Dermis blood vessel endothelial cell (primary cell): ENCODE measurements around the gene ZNF142. TPM values are rescaled to one million over a fixed set of nuclear protein-coding genes. Genes with fewer than 3 reads are reported as not detected.

ENCODE experiments used
- DNase-seq: peaks from one replicate; pipeline ENCODE4 v3.0.0; 2010
- total RNA-seq: library from RNA; depleted of rRNA; stranded (reverse); fragments of >200 nt; gene quantifications from 2 replicates; pipeline ENCODE4 v1.2.3, GENCODE V29; 2014

The ZNF142 gene
- total RNA-seq, 1 donor from 2014 or later = 9.0 TPM

DNA sequence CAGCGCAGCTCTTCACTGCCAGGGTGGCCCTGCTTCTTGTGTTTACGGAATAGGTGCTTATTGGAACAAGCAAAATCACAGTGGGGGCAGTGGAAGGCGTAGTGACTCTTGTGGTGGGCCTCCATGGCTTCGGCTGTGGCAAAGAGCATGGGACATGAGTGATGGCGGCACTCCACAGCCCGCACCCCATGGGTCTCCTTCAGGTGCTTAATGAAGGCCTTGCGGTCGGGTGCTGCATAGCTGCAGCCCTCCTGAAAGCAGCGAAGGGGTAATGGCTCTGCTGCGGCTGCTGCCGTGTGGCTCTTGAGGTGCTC, 10.7 kb downstream of the ZNF142 start:
- DNase-seq = no peak

DNA sequence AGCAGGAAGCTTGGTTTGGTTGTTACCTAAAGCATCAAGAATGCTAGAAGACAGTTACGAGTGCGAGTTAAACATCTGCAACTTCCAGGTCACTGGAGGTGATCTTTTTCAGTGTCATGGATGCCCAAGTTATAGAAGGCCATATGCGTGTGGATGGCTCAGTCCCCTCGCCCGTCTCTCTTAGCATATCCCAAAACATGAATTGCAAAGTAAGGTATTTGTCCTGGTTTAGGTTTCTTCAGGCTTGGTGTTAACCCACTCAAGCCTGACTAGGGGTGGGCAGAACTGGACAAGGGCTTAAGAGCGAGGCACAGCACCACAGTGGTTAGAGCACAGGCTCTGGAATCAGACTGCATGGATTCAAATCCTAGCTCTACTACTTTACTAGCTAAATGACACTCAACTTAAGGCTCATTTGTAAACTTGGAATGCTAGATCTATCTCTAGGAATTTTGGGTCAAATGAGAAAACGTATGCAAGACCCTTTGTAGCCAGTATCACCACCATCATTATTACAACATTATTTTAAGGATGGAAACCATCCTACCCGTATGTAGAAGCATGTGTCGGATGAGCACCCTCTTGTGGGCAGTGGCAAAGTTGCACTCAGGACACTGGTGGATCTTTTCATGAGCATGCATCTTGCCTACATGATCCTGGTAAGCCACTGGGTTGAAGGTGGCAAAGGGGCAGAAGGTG, 11.2 kb downstream of the ZNF142 start:
- peak; percentile 89 for DNase-seq

DNA sequence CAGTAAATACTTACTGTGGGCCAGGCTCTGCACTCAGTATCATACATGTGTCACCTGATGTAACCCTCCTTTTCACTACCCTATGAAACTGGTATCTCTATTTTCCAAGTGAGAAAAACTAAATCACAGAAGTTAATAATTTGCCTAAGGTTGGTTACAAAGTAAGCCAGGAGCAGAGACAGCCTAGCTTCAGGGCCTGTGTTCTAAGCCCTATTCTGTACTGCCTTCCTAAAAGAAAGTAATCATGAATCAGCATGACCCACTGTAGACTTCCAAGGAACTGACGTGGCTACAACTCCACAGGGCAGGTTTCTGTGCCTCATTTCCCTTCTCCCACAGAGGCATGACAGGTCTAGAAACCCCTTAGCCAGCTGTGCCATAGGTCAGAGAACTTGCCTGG, 14.3 kb downstream of the ZNF142 start:
- peak; percentile 73 for DNase-seq

DNA sequence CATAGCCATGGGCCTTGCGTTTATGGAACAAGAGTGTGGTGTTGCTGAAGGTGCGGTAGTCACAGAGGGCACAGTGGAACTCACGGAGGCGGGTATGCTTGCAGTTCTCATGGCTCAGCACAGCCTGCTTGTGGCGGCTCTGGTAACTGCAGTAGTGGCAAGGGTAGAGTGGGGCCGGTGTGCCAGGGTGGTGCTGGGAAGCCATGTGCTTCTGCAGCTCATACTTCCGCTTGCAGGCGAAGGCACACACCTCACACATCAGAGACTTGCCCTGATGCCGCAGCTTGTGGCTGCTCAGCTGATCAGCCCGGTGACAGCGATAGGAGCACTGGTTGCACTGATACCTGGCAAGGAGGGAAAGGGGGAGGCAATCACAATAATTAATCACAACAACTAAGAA, 14.7 kb downstream of the ZNF142 start:
- DNase-seq = no peak

DNA sequence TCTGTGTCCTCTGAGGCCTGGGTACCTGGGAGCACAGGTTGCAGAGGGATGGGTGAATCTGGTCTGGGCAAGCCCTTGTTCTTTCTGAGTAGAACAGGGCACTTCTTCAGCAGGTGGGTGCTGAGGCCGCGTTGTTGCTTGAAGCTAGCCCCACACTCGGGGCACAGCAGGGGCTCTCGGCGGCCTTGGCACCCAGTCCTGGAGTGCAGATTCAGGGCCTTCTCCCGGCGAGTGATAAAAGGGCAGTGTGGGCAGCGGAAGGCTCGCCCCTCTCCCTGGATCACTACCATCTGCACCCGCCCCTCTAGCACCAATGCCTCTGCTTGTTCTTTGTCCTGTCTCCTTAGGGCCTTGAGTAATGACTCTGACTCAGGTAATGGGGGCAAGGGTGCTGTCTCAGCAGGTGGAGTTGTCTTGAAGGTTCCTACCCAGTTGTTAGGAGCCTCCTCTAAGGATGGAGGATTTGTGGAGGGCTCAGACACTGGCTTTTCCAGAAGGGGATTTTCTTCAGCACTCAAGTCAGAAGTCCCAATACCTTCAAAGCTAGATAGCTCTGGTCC, 15.6 kb downstream of the ZNF142 start:
- DNase-seq = no peak

DNA sequence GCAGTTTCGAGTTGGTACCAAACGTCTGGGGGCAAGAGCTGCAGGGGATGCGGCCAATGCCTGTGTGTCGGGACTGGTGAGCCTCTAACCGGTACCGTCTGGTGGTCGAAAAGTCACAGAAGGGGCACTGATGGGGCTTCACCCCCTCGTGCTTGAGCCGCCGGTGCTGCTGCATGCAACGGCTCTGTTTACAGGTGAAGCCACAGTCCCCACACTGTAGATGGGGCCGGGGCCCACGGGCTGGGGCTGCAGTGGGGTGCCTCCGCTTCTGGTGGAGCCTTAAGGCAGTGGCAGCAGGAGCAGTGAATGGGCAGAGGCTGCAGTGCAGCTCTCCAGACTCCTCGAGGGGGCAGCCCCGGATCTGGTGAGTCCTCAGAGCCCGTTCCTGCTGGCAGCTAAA, 16.6 kb downstream of the ZNF142 start:
- no peak for DNase-seq

DNA sequence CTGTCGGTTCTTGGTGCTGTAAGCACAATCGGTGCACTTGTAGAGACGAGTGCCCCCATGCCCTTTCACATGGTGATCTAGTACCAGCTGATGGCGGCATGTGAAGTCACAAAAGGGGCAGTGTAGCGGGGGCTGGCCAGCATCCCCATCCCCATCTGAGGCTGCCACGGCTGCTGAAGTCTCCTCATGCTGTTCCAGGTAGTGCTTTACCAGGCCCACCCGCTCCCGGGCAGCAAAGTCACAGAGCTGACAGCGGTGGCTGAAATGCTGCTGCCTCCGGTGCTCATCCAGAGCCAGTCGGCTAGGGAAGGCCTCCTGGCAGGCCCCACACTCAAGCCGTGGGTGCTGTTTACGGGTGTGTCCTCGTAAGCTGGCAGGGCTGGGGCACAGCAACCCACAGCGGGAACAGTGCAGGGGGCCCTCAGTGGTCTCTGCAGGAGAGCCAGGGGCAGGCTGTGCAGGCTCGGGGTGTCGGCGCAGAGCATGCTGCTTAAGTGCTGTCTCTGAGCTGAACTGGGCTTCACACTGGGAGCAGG, 17.2 kb downstream of the ZNF142 start:
- DNase-seq = no peak

DNA sequence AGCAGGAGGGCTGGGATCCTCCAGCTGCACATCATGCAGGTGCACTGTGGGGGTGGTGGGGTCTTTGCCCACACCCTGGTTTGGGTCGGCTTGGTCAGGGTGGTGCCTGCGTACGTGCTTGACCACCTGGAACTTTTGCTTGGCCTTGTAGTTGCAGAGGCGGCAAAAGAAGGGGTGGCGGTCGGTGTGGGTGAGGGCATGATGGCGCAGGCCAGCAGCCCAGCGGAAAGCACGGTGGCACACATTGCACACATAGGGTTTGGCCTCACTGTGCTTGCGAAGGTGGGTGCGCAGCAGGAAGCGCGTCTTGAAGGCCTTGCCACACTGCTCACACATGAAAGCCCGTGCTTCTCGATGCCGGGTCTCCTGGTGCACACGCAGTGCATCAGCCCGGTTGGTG, 21.1 kb downstream of the ZNF142 start:
- no peak for DNase-seq

DNA sequence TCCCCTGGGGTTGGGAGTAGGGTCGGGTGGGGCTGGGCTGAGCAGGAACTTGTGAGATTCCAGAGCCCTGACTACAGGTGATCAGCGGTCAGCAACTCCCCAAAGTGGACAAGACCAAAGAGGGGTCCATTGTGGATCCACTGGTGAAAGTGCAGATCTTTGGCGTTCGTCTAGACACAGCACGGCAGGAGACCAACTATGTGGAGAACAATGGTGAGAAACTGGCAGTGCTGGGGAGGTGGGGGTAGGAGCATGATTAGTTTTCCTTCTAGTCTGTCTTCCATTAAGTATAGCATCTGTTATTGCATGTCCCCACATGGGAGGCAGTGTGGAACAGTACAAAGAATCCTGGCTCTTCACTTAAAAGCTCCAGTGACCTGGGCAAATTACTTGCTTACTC, 23.7 kb downstream of the ZNF142 start:
- DNase-seq = no peak

DNA sequence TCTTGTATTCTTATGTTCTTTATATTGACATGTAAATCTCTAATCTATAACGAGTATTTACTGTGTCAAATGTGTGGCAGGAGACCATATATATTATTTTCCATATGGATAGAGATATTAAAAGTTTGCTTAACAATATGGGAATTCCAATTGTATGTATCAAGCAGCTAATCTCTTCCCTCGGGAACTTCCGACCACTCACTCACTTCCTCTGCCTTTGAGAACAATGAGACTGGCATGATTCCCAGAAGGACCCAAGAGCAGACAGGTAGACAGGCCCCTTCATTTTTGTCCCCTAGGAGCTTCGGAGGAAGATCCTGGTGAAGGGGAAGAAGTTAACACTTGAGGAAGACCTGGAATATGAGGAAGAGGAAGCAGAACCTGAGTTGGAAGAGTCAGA, 27.6 kb downstream of the ZNF142 start:
- DNase-seq = peak; percentile 97

DNA sequence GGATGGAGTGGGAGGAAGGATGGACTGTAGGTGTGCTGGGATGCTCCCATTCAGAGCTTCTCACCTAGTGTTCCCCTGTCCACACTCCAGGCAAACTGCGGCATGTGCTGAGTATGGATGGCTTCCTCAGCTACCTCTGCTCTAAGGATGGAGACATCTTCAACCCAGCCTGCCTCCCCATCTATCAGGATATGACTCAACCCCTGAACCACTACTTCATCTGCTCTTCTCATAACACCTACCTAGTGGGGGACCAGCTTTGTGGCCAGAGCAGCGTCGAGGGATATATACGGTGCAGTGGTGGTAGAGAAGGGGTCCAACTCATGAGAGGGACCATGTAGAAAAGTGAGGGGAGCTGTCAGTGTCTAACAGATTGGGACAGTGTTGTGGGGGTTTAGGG, 31.5 kb downstream of the ZNF142 start:
- DNase-seq = no peak

DNA sequence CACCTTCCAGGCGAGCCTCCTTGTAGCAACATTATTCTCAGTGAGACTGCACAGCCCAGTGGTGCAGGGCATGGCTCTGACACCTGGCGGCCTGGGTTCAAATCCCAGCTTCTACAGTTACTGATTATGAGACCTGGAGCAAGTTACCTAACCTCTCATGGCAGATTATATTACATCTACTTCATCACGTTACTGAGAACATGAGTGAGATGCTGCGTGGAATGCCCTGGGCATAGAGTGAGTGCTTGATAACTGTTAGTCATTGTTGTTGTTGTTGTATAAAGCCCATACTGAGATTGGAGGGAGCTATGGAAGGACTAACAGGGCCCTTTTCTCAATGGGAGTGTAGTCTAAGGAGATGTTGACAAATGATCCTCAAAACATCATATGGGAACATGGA, 33.1 kb downstream of the ZNF142 start:
- no peak for DNase-seq

DNA sequence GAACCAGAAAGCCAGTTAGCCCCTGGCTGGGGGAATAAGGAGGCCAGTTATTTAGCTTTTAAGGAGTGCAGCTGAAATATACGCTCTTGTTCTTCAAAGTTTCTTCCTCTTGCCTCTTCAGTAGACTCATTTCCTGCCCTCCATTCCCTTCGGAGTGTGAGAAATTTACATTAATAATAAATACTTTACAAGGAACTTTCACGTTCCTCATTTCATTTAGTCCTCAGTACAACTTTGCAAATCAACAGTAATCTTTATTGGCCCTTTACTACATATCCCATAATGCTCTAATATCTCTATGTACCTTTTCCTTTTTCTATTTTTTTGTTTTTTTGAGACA, 36.1 kb downstream of the ZNF142 start:
- peak; percentile 27 for DNase-seq

DNA sequence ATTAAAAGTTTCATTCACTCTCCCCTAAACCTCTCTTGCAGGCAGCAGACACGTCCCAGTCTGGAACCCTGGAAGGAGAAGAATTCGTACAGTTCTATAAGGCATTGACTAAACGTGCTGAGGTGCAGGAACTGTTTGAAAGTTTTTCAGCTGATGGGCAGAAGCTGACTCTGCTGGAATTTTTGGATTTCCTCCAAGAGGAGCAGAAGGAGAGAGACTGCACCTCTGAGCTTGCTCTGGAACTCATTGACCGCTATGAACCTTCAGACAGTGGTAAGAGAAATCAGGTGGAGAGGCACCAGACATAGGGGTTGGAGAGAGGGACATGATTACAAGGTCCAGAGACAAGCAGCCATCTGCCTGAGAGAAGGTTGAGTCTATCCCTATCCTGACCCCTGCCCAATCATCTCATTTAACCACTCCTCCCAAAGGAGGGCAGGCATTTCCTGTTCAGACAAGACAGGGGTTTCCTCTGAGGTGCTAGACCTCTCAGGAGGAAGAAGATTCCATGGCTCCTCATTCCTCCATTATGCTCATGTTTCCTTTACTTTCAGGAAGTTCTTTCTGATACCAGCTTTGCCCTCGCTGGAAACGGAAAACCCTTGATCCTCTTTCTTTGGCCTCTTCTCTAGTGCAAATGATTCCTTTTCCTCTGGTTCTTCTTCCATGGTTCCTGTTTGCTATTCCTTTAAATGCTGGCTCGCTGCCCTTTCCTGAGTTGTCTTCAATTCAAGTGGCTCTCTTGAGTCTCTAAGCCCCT, 36.6 kb downstream of the ZNF142 start:
- peak; percentile 37 for DNase-seq

DNA sequence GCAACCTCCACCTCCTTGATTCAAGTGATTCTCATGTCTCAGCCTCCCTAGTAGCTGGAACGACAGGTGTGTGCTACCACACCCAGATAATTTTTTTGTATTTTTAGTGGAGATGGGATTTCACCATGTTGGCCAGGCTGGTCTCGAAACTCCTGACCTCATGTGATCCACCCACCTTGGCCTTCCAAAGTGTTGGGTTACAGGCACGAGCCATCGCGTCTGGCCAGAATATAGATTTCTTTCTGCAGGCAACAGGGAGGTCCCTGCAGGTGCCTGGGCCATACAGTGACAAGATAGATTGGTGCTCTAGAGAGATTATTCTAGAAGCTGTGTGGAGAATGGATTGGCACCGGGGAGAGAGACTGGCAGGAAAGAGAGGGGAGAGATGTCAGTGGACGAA, 38.4 kb downstream of the ZNF142 start:
- DNase-seq = no peak

DNA sequence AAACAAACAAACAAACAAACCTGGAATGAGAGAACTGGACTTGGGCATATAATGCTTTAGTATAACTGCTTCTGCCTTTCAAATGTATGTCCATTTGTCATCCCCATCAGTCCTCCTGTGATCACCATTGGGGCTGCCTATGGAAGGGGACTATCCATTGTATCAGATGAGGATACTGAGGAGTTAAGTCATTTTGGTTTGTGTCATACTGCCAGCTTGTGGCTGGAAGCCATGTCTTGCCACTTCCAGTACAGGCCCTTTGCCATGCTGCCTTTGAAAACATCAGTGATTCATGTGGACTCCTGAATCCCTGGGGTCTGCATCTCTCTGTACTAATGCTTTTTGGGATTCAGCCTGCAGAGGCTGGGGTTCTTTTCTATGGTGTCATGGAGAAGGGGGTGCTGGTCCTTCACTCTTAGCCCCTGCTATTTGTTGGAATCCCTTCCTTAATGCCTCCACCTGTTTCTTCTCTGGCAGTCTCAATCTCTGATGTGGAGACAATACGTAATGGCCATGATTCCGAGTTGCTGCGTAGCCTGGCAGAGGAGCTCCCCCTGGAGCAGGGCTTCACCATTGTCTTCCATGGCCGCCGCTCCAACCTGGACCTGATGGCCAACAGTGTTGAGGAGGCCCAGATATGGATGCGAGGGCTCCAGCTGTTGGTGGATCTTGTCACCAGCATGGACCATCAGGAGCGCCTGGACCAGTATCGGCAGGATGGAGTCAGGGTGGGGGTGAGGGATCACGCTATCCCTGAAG, 41.1 kb downstream of the ZNF142 start:
- no peak for DNase-seq

DNA sequence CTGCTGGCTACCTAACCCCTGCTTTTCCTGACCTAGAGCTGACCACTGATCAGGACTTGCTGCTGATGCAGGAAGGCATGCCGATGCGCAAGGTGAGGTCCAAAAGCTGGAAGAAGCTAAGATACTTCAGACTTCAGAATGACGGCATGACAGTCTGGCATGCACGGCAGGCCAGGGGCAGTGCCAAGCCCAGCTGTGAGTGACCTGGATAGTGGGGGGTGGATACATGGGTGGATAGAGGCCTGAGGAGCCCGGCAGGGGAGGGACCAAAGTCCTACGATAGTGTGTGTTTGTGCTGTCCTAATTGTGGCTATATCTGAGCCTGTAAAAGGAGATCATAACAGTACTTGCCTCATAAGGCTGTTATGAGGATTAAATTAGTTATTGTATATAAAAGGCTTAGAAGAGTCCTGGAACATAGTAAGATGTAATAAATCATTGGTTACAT, 43.5 kb downstream of the ZNF142 start:
- DNase-seq = no peak

DNA sequence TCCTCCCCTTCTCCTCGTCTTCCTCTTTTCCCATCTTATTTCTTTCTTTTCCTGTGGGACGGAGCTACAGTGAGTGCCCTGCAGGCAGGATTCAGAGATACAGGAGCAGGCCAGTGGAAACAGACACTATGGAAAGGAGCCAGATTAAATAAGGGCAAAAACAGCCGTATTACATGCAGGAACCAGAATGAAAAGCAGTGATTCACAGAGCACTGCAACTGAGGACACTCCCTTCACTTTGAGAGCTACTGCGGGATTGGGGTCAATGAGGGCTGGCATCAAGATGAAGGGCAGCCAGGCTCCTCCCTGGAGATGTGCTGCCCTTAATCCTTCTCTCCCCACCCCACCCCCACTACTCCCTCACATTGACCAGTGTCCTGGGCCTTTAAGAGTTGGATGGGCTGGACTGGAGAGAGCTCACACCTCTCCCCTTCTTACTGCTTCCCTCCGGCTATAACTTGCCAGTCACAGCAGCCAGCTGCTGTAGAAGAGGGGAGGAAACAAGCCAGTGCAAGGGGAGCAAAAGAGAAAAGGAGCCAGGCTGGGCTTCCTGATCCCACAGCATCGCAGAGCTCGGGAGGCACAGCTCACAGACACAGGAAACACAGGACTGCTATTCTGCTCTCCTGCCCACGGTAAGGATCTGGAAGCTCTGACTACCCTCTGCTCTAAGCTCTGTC, 51.8 kb downstream of the ZNF142 start, which contains the start of gene PLCD4:
PLCD4 (plus strand) TSS at position 464 of the 680 bp plus-strand sequence. CDS start 7,841 bp downstream, outside the sequence.
- peak; percentile 49 for DNase-seq

DNA sequence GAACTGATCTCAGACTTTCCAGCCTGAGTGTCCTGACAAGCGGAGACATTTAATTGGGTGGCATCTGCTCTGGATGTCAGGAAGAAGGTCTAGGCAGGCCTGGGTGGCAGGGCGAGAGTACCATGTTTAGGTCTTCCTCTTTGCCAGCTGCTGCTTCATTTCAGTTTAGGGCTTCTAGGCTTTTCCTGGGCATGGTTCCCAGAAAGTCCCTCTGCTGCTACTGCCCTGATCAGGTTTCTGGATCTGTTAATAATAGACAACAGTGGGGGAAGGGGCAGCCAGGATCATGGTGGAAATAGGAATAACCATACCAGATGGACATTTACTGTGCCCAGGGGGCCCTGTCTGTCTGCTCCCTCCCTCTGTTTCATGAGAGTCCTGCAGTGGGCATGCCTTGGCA, 54.0 kb downstream of the ZNF142 start:
- no peak for DNase-seq
